ENCODE measurements around the gene HNRNPF.

HNRNPF gene

GRCh38 chr10:43384252-43385221, 24.4 kb downstream of the HNRNPF start:
- DNase-seq (ENCODE audit: low read depth) = no peak

GRCh38 chr10:43383204-43383971, 25.6 kb downstream of the HNRNPF start:
- no peak for DNase-seq (ENCODE audit: low read depth)
- H3K4me3 ChIP-seq (ENCODE audit: low read depth, low read length) = no peak overlapping the region

More at GRCh38 chr10:43384252-43385221, 24.4 kb downstream of the HNRNPF start:
- H3K4me3 ChIP-seq (ENCODE audit: low read depth, low read length) = no peak overlapping the region

- DNase-seq (ENCODE audit: low read depth) = no peak
- H3K4me3 ChIP-seq (ENCODE audit: low read depth, low read length) = no peak overlapping the region
These were observed 28.3 kb downstream of the HNRNPF start for GRCh38 chr10:43380610-43381222.

- no peak for DNase-seq (ENCODE audit: low read depth)
- H3K4me3 ChIP-seq (ENCODE audit: low read depth, low read length) = no peak overlapping the region
These were observed 31.5 kb downstream of the HNRNPF start for GRCh38 chr10:43377424-43377883.

- no peak overlapping the region for H3K4me3 ChIP-seq (ENCODE audit: low read depth, low read length)
- no peak for DNase-seq (ENCODE audit: low read depth)
These were observed 32.1 kb downstream of the HNRNPF start for GRCh38 chr10:43376828-43377423.

GRCh38 chr10:43376046-43376635, 32.8 kb downstream of the HNRNPF start:
- DNase-seq (ENCODE audit: low read depth) = no peak
- H3K4me3 ChIP-seq (ENCODE audit: low read depth, low read length) = no peak overlapping the region

- DNase-seq (ENCODE audit: low read depth) = no peak
- H3K4me3 ChIP-seq (ENCODE audit: low read depth, low read length) = no peak overlapping the region
These were observed 33.5 kb downstream of the HNRNPF start for GRCh38 chr10:43375401-43376020.

GRCh38 chr10:43374194-43374593, 34.8 kb downstream of the HNRNPF start:
- H3K4me3 ChIP-seq (ENCODE audit: low read depth, low read length) = no peak overlapping the region
- DNase-seq (ENCODE audit: low read depth) = no peak

- H3K4me3 ChIP-seq (ENCODE audit: low read depth, low read length) = no peak overlapping the region
- DNase-seq (ENCODE audit: low read depth) = no peak
These were observed 35.5 kb downstream of the HNRNPF start for GRCh38 chr10:43373461-43373860.

- no peak overlapping the region for H3K4me3 ChIP-seq (ENCODE audit: low read depth, low read length)
- DNase-seq (ENCODE audit: low read depth) = no peak
These were observed 36.1 kb downstream of the HNRNPF start for GRCh38 chr10:43372765-43373361.

GRCh38 chr10:43371418-43371817, 37.6 kb downstream of the HNRNPF start, which contains the start of gene FXYD4:
FXYD4 (plus strand) TSS chr10:43371636; CDS start chr10:43373747, 2,111 bp downstream.
- no peak for DNase-seq (ENCODE audit: low read depth)
- H3K4me3 ChIP-seq (ENCODE audit: low read depth, low read length) = no peak within 1 kb of the TSS

GRCh38 chr10:43370671-43371215, 38.2 kb downstream of the HNRNPF start:
- no peak overlapping the region for H3K4me3 ChIP-seq (ENCODE audit: low read depth, low read length)
- no peak for DNase-seq (ENCODE audit: low read depth)

GRCh38 chr10:43369921-43370320, 39.1 kb downstream of the HNRNPF start:
- no peak overlapping the region for H3K4me3 ChIP-seq (ENCODE audit: low read depth, low read length)
- DNase-seq (ENCODE audit: low read depth) = no peak

- H3K4me3 ChIP-seq (ENCODE audit: low read depth, low read length) = no peak overlapping the region
- no peak for DNase-seq (ENCODE audit: low read depth)
These were observed 44.0 kb downstream of the HNRNPF start for GRCh38 chr10:43365001-43365400.

- peak; percentile 27 for DNase-seq (ENCODE audit: low read depth)
These were observed 46.7 kb downstream of the HNRNPF start for GRCh38 chr10:43362191-43362839.

GRCh38 chr10:43361547-43362190, 47.3 kb downstream of the HNRNPF start:
- H3K4me3 ChIP-seq (ENCODE audit: low read depth, low read length) = peak overlapping the region; percentile 45
- no peak for DNase-seq (ENCODE audit: low read depth)

More at GRCh38 chr10:43362191-43362839, 46.7 kb downstream of the HNRNPF start:
- peak overlapping the region; percentile 45 for H3K4me3 ChIP-seq (ENCODE audit: low read depth, low read length)

GRCh38 chr10:43360086-43360485, 48.9 kb downstream of the HNRNPF start:
- H3K4me3 ChIP-seq (ENCODE audit: low read depth, low read length) = no peak overlapping the region

More at GRCh38 chr10:43360086-43360485, 48.9 kb downstream of the HNRNPF start:
- no peak for DNase-seq (ENCODE audit: low read depth)
